SH-SY5Y (cell line): ENCODE data around the gene UBE2H.

Experiments used
- GATA2 ChIP-seq: IDR thresholded peaks from 2 replicates; pipeline ENCODE4 v1.6.1; 2011; ENCODE audit warnings: mild to moderate bottlenecking, low read depth, low read length
- GATA3 ChIP-seq: IDR thresholded peaks from 2 replicates; pipeline ENCODE4 v1.6.1; 2011; ENCODE audit warnings: low read depth, mild to moderate bottlenecking, low read length, moderate library complexity

The UBE2H gene

DNA sequence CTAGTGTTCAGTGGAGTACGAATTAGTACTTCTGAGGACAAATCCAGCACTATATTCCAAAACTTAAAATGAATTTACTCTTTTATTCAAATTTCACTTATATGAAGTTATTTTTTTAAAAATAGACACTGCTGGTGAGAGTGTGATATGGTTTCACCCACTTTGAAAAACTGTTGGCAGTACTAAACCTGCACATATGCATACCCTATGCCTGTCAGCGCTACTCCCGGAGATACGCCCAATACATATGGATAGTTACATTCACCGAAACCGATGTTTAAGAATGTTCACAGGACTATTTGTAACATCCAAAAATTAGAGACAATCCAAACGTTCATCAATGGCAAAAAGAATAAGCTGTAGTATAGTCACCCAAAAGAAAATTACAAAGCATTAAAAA, 69.6 kb downstream of the UBE2H start:
- no peak for TF ChIP-seq GATA2
- no peak for TF ChIP-seq GATA3

DNA sequence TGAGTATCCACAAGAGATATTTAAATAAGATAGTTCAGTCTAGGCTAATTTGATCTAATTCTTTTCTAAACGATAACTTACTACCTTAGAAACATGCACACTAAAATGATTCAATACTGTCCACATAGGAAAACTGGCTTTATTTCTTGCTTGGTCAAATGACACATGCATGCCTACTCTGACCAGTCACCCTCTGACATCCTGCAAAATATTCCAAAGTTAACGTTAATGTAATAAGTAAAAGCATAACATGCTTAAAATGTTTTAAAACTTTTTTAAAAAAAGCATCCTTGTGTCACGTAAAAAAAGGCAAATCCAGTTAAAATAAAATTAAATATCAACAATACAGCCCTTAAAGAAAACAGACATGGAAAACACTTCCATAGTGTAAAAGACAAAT, 70.2 kb downstream of the UBE2H start:
- TF ChIP-seq GATA2 (no peak), GATA3 (no peak)

DNA sequence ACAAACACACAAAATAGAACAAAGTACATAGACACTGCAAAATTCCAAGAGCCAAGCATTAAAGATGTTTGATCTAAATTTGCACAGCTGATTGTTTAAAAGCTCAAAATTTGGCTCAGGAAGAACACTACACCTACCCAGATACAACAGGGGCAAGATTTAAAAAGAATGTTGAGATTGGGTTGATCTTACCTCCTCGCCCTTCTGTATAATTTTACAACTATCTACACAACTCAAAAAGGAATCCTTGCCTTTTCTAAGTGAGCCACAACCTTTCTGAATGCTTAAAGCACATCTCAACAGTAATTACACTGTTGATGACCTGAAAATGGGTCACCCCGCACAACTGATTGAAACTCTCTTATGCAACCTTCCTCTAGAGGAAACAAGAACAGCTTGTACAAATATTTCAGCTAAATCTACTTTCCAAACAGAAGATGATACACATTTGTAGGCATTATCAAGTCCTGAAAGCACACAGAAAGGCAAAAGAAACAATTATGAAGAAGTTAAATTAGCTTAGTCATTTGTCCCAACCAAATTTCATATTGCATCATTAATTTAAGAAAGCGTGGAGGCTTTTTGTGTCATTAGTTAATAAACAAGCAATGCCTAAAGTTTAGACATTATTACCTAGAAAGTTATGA, 75.5 kb downstream of the UBE2H start:
- TF ChIP-seq GATA2 = no peak
- no peak for TF ChIP-seq GATA3

DNA sequence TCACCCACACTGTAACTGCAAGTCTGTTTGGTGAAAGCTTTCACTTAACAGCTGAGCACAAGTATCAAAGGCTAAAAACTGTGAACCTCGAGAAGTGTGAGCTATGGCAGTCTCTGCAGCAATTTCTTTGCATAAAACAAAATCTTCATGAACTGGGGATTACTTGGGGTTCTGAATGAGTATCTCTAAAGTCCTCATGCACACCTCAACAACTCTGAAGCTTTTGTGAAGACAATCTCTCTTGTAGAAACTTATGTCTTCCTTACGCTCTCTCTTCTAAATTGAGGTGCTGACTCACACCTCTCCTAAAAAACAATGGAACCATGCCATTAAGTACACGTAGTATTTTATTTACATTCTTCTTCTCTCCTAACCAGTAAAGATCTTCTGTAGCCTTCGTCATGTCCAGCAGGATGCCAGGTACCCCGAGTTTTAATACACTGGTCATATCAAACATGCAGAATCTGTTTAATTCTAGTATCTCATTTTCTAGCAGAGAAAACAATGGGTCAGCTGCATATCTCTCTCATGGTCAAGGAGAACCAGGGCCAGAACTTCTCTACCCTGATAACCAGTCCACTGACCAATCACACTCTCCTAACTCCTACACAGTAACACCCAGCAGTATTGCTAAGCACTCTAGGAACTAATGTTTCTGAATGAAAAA, 76.9 kb downstream of the UBE2H start:
- TF ChIP-seq GATA3 (no peak), GATA2 (no peak)

DNA sequence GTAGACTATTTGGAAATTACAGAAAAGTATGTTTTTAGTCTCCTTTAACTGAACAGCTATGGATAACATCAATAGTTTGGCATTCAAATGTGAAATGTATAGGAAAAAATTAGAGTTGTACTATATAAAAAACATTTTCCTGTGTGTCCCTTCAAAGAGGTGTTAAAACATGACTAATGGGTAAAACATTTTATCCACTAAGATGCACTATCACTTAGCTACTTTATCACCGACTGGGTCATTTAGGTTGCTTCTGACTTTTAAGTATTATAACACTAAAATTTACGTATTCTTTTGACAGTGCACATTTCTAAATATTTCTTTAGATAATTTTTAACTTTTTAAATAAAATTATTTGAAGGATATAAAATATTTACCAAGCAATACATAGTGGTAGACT, 77.6 kb downstream of the UBE2H start:
- TF ChIP-seq GATA3 = no peak
- TF ChIP-seq GATA2 = no peak

DNA sequence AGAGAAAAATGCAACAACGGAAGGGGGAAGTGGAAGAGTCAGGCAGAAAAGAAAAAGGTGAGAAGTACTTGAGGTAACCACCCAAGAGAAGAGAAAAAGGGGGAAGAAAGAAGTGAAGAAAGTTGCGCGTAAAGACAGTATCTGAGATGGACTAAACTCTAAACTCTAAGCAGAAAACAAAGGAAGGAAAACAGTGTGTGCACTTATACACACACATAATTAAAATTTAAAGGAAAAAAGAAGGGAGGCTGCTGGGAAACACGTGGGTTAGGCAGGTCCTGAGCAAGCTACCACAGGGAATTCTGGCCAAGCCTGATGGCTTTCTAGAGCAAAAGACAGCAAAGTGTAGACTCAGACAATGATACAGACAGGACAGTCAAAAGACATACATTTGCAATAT, 78.0 kb downstream of the UBE2H start:
- TF ChIP-seq GATA3 (no peak), GATA2 (no peak)

DNA sequence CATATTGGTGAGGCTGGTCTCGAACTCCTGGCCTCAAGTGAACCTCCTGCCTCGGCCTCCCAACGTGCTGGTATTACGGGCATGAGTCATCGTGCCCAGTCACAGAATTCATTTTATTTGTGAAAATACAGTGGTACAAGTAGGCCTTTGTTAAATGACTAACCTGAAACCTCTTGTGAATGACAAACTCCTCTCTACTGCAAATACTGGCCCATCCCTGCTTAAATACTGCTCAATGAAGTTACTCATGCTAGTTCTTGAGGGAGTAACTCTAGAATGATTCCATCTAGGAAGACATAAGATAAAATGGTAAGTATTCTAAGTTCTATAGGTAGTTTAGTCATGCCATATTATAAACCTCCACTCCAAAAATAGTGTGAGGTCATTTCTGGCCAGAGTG, 80.7 kb downstream of the UBE2H start:
- no peak for TF ChIP-seq GATA3
- TF ChIP-seq GATA2 = no peak

DNA sequence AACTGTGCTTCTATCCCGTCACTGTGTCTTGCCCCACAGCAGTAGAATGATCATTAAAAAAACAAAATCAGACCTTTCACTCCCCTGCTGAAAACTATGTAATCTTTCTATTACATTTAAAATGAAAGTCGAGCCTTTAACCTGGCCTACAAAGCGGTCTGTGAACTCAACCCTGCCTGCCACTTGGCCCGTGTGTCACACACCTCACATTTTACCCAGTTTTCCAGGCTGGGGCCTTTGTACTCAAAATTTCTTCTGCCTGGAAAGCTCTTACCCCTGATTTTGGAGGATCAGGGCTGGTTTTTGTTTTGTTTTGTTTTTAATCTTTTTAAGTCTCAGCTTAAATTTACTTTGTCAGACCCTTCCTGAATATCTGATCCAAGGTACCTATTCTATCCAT, 82.1 kb downstream of the UBE2H start:
- TF ChIP-seq GATA2 = no peak
- no peak for TF ChIP-seq GATA3

DNA sequence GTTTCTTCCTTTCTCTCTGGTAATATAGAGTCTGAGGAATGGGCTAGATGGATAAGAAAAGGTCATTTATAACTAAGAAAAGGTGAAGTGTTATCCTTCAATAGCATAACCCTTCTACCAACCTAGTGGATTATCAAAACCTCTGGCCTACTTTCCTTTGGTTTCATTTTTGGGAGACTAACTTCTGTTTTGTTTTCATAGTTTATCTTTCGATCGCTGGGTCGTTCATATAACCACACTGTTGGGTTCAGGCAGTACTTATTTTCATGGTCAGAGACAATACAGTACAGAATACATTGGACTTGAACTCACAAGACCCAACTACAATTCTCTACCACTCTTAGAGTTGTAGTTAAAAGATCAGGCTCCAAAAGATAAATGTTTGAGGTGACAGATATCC, 86.5 kb downstream of the UBE2H start:
- no peak for TF ChIP-seq GATA3
- no peak for TF ChIP-seq GATA2

DNA sequence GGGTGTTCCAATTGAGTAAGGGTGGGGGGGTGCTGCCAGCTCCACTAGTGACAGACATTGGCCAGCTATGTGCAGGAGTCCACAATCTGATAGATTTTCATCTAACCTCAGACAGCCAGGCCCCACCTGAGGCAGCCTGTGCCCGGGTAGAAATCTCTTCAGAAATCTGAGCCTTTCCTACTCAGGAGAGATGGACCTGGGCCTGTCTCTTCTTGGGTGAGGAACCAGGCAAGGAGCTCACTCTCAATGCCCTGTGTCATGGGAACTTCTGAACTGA, 86.9 kb downstream of the UBE2H start:
- peak; percentile 46; the same call in 1 of the 2 replicates for TF ChIP-seq GATA2
- no peak for TF ChIP-seq GATA3

DNA sequence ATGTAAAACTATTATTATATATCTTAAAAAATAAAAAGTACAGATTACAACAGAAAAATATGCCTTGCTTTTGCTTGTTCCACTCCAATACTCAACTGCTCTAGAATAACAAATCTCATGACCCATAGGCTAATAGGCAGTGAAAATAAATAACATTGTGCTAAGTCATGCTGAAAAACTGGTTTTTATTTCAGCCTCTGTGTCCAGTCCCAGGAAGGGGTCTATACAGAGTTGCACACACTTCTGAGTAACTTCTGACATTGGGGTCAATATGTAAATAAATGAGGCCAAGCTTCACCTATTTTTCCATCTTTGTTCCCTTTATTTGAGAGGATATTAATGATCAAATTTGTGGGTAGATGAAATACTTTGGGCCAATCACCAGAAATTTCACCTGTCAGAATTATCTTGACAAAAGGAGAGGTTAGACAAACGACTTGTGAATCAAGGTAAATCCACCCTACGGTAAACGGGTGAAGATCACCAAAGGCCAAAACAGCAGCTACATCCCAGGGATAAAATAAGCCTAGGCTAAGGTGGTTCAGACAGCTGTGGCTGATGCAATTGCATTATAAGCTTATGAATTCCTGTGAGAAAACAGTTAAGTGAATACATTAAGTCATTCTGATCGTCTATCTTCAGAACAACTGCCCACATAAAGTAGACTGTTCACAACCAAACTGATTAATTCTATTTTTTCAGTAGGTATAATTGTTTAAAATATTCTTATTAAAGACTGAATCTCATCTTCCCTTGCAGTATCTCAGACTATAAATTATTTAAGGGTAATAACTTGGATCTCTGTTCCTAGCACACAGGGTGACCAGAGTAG, 87.5 kb downstream of the UBE2H start:
- no peak for TF ChIP-seq GATA3
- no peak for TF ChIP-seq GATA2

DNA sequence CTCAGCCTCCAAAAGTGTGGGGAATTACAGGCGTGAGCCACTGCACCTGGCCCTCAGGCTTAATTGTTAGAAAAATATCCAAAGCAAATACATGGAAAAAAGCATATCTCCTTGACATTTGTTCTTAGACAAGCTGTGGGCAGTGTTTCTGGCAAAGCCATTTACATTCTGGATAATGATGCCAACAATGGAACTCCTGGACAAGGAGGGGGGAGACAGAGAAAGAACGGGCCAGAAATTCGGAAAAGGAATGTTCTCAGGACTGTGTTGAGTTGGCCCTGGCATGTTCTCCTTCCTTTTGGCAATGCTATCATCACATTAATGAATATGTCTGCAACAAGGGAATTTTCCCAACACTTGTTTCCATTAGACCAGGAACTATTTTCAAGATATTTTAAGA, 88.7 kb downstream of the UBE2H start:
- no peak for TF ChIP-seq GATA2
- no peak for TF ChIP-seq GATA3

DNA sequence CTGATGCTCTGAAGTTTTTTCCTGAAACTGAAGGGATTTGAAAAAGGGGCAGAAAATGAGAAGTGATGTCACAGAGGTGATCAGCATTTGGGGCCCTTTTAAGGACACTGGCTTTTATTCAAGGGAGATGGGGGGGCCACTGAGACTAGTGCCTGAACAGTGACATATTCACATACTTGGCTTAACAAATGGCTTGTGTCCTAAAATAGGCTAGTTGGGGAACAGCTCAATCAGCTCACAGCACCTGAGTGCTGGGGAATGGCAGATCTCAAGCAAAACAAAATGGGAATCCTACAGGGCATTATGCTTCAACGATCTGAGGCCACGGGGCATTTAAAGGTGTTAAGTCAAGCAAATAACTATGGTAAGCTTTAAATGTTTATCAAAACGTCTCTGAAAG, 90.1 kb downstream of the UBE2H start:
- no peak for TF ChIP-seq GATA3
- no peak for TF ChIP-seq GATA2

DNA sequence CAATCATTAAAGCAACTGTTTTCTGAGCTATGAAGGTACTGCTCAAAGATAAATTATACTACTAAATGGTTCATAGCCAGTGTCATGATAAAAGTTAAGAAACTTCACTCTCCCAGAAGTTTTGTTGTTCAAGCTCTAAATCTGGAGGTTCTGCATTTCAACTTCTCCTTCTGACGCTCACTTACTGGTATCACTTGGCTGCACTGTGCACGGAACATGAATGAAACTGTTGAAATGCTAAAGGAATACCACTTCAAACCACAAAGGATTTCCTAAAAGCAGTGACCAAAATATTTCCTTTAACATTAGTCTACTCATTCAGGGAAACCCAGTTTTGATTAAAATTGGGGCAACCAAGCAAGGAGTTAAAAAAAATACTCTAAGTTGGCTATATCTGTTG, 93.6 kb downstream of the UBE2H start:
- TF ChIP-seq GATA3 (no peak), GATA2 (no peak)

DNA sequence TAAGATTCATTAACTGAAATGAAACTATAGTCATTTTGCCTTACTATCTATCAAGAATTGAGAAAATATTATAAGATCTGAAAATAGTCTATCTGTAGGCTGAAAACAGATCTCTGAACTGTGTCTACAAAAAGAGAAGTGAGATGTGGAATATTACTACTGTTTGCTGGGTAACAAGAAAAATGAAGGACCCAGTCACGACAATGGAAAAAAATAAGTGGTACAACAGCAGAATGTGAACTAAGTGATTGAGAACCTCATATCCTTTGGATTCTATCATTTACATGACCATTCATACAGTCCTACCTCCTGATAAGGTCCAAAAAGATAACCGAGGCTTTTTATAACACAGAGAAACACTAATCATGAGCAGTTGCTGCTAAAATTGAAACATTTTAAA, 94.3 kb downstream of the UBE2H start:
- TF ChIP-seq GATA3 = peak; percentile 15; the same call in 1 of the 2 replicates
- TF ChIP-seq GATA2 = no peak
